SK-N-SH (cell line): ENCODE data around the gene EDN2. TPM values are rescaled to one million over a fixed set of nuclear protein-coding genes. Genes with fewer than 3 reads are reported as not detected.

Source experiments
- CTCF ChIA-PET: fragments of 300-600, 350-600 bp; formaldehyde crosslinking; extraction: SDS; loops from one replicate; lab custom pipeline; 2021; lab: Yijun Ruan, JAX
- POLR2A ChIA-PET: fragments of 350-600 bp; sonication (Branson Sonifier 250); formaldehyde crosslinking; extraction: SDS; loops from one replicate; lab custom pipeline; 2020; ENCODE audit warnings: antibody characterized with exemption, inconsistent platforms; lab: Yijun Ruan, JAX
- DNase-seq: peaks from one replicate; pipeline ENCODE4 v3.0.0; 2012
- H2AFZ ChIP-seq: fragments of 200-600 bp; sonication (generic); 2 replicates; pipeline ENCODE4 v1.8.1; 2016; ENCODE audit warnings: antibody characterized with exemption, mild to moderate bottlenecking, low read depth
- H3F3A ChIP-seq: fragments of 200-600 bp; sonication (generic); replicated peaks from 2 replicates; pipeline ENCODE3; 2016; ENCODE audit warnings: antibody characterized with exemption, mild to moderate bottlenecking; ENCODE audit not compliant: insufficient read depth
- H3K27ac ChIP-seq, 2 experiments: fragments of 200-500 bp in 1 of 2; fragments of 200-600 bp in 1 of 2; sonication (Bioruptor generic) in 1 of 2; sonication (generic), shearing (Covaris generic) in 1 of 2; 2 replicates each; pipeline versions ENCODE4 v1.5.1 to v1.6.1; 2014 to 2016; ENCODE audit warnings: low read depth in 2 of 2, inconsistent platforms in 1 of 2, low read length in 1 of 2, mild to moderate bottlenecking in 1 of 2, mixed read lengths in 1 of 2
- H3K27me3 ChIP-seq: fragments of 200-600 bp; sonication (generic), shearing (Covaris generic); 2 replicates; pipeline ENCODE4 v1.6.1; 2016; ENCODE audit warnings: mixed run types; ENCODE audit not compliant: insufficient read depth
- H3K36me3 ChIP-seq, 2 experiments: fragments of 200-500 bp in 1 of 2; fragments of 200-600 bp in 1 of 2; sonication (Bioruptor generic) in 1 of 2; sonication (generic) in 1 of 2; replicated peaks in 1 of 2; 2 replicates each; pipeline versions ENCODE3 to v1.5.1; 2014 to 2016; ENCODE audit warnings: low read length in 1 of 2, mild to moderate bottlenecking in 1 of 2; ENCODE audit not compliant: insufficient read depth in 2 of 2, control insufficient read depth in 1 of 2
- H3K4me1 ChIP-seq, 2 experiments: fragments of 200-500 bp in 1 of 2; fragments of 200-600 bp in 1 of 2; sonication (Bioruptor generic) in 1 of 2; sonication (generic), shearing (Covaris generic) in 1 of 2; 2 replicates each; pipeline versions ENCODE4 v1.5.1 to v1.6.1; 2014 to 2016; ENCODE audit warnings: low read depth in 1 of 2, low read length in 1 of 2, mixed run types in 1 of 2; ENCODE audit not compliant: insufficient read depth in 2 of 2, control insufficient read depth in 1 of 2
- H3K4me2 ChIP-seq: fragments of 200-600 bp; sonication (generic), shearing (Covaris generic); 2 replicates; pipeline ENCODE4 v1.6.1; 2017; ENCODE audit warnings: mixed run types
- H3K4me3 ChIP-seq, 2 experiments: fragments of 200-500 bp in 1 of 2; fragments of 200-600 bp in 1 of 2; sonication (Bioruptor generic) in 1 of 2; sonication (generic), shearing (Covaris generic) in 1 of 2; 2 replicates each; pipeline versions ENCODE4 v1.5.1 to v1.8.1; 2014 to 2016; ENCODE audit warnings: low read depth in 2 of 2, inconsistent platforms in 1 of 2, low read length in 1 of 2, mild to moderate bottlenecking in 1 of 2, mixed read lengths in 1 of 2, moderate library complexity in 1 of 2
- H3K79me2 ChIP-seq: fragments of 200-600 bp; sonication (generic); 2 replicates; pipeline ENCODE4 v1.8.1; 2017; ENCODE audit warnings: mild to moderate bottlenecking; ENCODE audit not compliant: insufficient read depth
- H3K9ac ChIP-seq: fragments of 200-600 bp; sonication (generic); 2 replicates; pipeline ENCODE4 v1.6.1; 2017; ENCODE audit warnings: mixed run types
- H3K9me2 ChIP-seq: fragments of 200-600 bp; sonication (generic); 2 replicates; pipeline ENCODE4 v1.6.1; 2017; ENCODE audit warnings: mixed run types
- H3K9me3 ChIP-seq: fragments of 200-600 bp; sonication (generic); 2 replicates; pipeline ENCODE4 v1.6.1; 2017; ENCODE audit warnings: mixed run types, mild to moderate bottlenecking, moderate library complexity
- H4K20me1 ChIP-seq: fragments of 200-600 bp; sonication (generic); 2 replicates; pipeline ENCODE4 v1.6.1; 2017; ENCODE audit warnings: mild to moderate bottlenecking, mixed run types; ENCODE audit not compliant: insufficient read depth
- ELF1 ChIP-seq: IDR thresholded peaks from 2 replicates; pipeline ENCODE4 v1.4.0; 2012
- EP300 ChIP-seq, 2 experiments: IDR thresholded peaks; 2 replicates each; pipeline versions ENCODE4 v1.4.0 to v1.6.1; 2012; ENCODE audit warnings: borderline replicate concordance in 1 of 2, low read depth in 1 of 2, low read length in 1 of 2
- EZH2phosphoT487 ChIP-seq: fragments of 200-600 bp; sonication (generic); IDR thresholded peaks from 2 replicates; pipeline ENCODE4 v1.6.1; 2017; ENCODE audit warnings: low read depth, mixed run types, mild to moderate bottlenecking, antibody characterized with exemption, moderate library complexity, borderline replicate concordance
- FOSL2 ChIP-seq: IDR thresholded peaks from 2 replicates; pipeline ENCODE4 v1.4.0; 2012; ENCODE audit warnings: low read depth, mild to moderate bottlenecking, moderate library complexity, borderline replicate concordance
- FOXM1 ChIP-seq: IDR thresholded peaks from 2 replicates; pipeline ENCODE4 v1.4.0; 2012; ENCODE audit warnings: low read depth, mild to moderate bottlenecking
- JUND ChIP-seq: IDR thresholded peaks from 2 replicates; pipeline ENCODE4 v1.4.0; 2012
- MAX ChIP-seq: IDR thresholded peaks from 2 replicates; pipeline ENCODE4 v1.4.0; 2012; ENCODE audit warnings: low read depth
- NRF1 ChIP-seq: IDR thresholded peaks from 2 replicates; pipeline ENCODE4 v1.6.1; 2012; ENCODE audit warnings: low read depth, mild to moderate bottlenecking, low read length
- PBX3 ChIP-seq: IDR thresholded peaks from 2 replicates; pipeline ENCODE4; 2012
- POLR2AphosphoS5 ChIP-seq: IDR thresholded peaks from 2 replicates; pipeline ENCODE4 v1.6.1; 2012; ENCODE audit warnings: low read depth, low read length
- RAD21 ChIP-seq: IDR thresholded peaks from 2 replicates; pipeline ENCODE4 v1.6.1; 2012; ENCODE audit warnings: mild to moderate bottlenecking, low read length
- RCOR1 ChIP-seq: fragments of 150-350 bp; IDR thresholded peaks from 2 replicates; pipeline ENCODE4 v1.6.1; 2017; ENCODE audit warnings: antibody characterized with exemption, low read length
- RFX5 ChIP-seq: IDR thresholded peaks from 2 replicates; pipeline ENCODE4 v1.6.1; 2012; ENCODE audit warnings: mild to moderate bottlenecking, improper control_type of control experiment, low read length
- RXRA ChIP-seq: IDR thresholded peaks from 2 replicates; pipeline ENCODE4 v1.4.0; 2012; ENCODE audit warnings: low read depth, mild to moderate bottlenecking, borderline replicate concordance
- SIN3A ChIP-seq: IDR thresholded peaks from 2 replicates; pipeline ENCODE4 v1.6.1; 2012; ENCODE audit warnings: low read depth, mild to moderate bottlenecking, low read length, moderate library complexity, borderline replicate concordance
- TAF1 ChIP-seq: IDR thresholded peaks from 2 replicates; pipeline ENCODE4 v1.6.1; 2012; ENCODE audit warnings: low read depth, mild to moderate bottlenecking, low read length, moderate library complexity, borderline replicate concordance
- TCF12 ChIP-seq: IDR thresholded peaks from 2 replicates; pipeline ENCODE4 v1.4.0; 2012
- USF1 ChIP-seq: IDR thresholded peaks from 2 replicates; pipeline ENCODE4 v1.4.0; 2012; ENCODE audit warnings: low read depth, borderline replicate concordance
- YY1 ChIP-seq: IDR thresholded peaks from 2 replicates; pipeline ENCODE4 v1.4.0; 2012; ENCODE audit warnings: low read depth, mild to moderate bottlenecking
- WGBS: methylation state at CpG from one replicate; pipeline ENCODE4 v1.1.6; 2017; ENCODE audit warnings: low lambda C conversion rate; 5-methylcytosine and 5-hydroxymethylcytosine counted together
- polyA plus RNA-seq, 3 experiments: library from polyadenylated mRNA; depleted of rRNA; stranded (reverse); fragments of >200 nt; gene quantifications; 2 replicates each; pipeline ENCODE4 v1.2.3, GENCODE V29; 2012
- TF ChIP-seq, protein P1 (sequence below): IDR thresholded peaks from 2 replicates; pipeline ENCODE4 v1.4.0; 2012; ENCODE audit warnings: low read depth, borderline replicate concordance
- TF ChIP-seq, protein P2 (sequence below): IDR thresholded peaks from 2 replicates; pipeline ENCODE4 v1.6.1; 2012; ENCODE audit warnings: mild to moderate bottlenecking, low read depth, low read length, moderate library complexity
- TF ChIP-seq, protein P3 (sequence below): fragments of 150-350 bp; IDR thresholded peaks from 2 replicates; pipeline ENCODE4 v1.6.1; 2016; ENCODE audit warnings: mild to moderate bottlenecking, low read depth, low read length
- TF ChIP-seq, protein P4 (sequence below): fragments of 200-600 bp; sonication (generic); IDR thresholded peaks from 2 replicates; pipeline ENCODE4 v1.6.1; 2017; ENCODE audit warnings: antibody characterized with exemption, mild to moderate bottlenecking, moderate library complexity

The EDN2 gene
- polyA plus RNA-seq, 1 of the 3 experiments (the other 2 are of a cell fraction), result 0.97 TPM

GRCh38 chr1:41503538-41504113 lies 19.1 kb upstream of the EDN2 start:
- H3K79me2 ChIP-seq, result no peaks in the 10 kb centered on the region
- no peaks in the 10 kb centered on the region for H3K27me3 ChIP-seq
- 55% methylated on average over 9 of the region's 11 CpGs for WGBS
- peak overlapping the region; percentile 30 to 98; a peak in 3 of 4 replicates for H3K27ac ChIP-seq
- ChIA-PET POLR2A (no interaction called here), CTCF (interaction anchor here (0.8 to 3.5 kb wide), 5 partner anchors 11 to 70 kb away, joined by 3 to 18 read pairs (median 5); partner anchors contain the start of gene EDN2)
- no peak overlapping the region for H2AFZ ChIP-seq
- H3K4me1 ChIP-seq, result peaks cover 16 to 90% of the 10 kb centered on the region in 2 experiments
- H4K20me1 ChIP-seq, result no peaks in the 10 kb centered on the region
- peak; percentile 83 for DNase-seq
- H3K9me2 ChIP-seq, result no peaks in the 10 kb centered on the region
- peaks cover 7% of the 10 kb centered on the region for H3F3A ChIP-seq
- no peak overlapping the region for H3K9ac ChIP-seq
- H3K4me3 ChIP-seq, result no peak overlapping the region
- H3K4me2 ChIP-seq, result no peak overlapping the region
- H3K9me3 ChIP-seq, result no peaks in the 10 kb centered on the region
- no peaks in the 10 kb centered on the region for H3K36me3 ChIP-seq
- no peak for TF ChIP-seq TAF1
- TF ChIP-seq USF1, result peak; percentile 79; the same call in 1 of the 2 replicates
- no peak for TF ChIP-seq MAX
- 0 out of 2 replicates have a peak, but pooled peaks have one; percentile 35 for TF ChIP-seq RCOR1
- no peak for TF ChIP-seq NRF1
- no peak for TF ChIP-seq SIN3A
- no peak for TF ChIP-seq EZH2phosphoT487
- TF ChIP-seq TCF12, result no peak
- no peak for TF ChIP-seq ELF1
- TF ChIP-seq, protein P1, sequence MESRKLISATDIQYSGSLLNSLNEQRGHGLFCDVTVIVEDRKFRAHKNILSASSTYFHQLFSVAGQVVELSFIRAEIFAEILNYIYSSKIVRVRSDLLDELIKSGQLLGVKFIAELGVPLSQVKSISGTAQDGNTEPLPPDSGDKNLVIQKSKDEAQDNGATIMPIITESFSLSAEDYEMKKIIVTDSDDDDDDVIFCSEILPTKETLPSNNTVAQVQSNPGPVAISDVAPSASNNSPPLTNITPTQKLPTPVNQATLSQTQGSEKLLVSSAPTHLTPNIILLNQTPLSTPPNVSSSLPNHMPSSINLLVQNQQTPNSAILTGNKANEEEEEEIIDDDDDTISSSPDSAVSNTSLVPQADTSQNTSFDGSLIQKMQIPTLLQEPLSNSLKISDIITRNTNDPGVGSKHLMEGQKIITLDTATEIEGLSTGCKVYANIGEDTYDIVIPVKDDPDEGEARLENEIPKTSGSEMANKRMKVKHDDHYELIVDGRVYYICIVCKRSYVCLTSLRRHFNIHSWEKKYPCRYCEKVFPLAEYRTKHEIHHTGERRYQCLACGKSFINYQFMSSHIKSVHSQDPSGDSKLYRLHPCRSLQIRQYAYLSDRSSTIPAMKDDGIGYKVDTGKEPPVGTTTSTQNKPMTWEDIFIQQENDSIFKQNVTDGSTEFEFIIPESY, result no peak
- TF ChIP-seq, protein P2, sequence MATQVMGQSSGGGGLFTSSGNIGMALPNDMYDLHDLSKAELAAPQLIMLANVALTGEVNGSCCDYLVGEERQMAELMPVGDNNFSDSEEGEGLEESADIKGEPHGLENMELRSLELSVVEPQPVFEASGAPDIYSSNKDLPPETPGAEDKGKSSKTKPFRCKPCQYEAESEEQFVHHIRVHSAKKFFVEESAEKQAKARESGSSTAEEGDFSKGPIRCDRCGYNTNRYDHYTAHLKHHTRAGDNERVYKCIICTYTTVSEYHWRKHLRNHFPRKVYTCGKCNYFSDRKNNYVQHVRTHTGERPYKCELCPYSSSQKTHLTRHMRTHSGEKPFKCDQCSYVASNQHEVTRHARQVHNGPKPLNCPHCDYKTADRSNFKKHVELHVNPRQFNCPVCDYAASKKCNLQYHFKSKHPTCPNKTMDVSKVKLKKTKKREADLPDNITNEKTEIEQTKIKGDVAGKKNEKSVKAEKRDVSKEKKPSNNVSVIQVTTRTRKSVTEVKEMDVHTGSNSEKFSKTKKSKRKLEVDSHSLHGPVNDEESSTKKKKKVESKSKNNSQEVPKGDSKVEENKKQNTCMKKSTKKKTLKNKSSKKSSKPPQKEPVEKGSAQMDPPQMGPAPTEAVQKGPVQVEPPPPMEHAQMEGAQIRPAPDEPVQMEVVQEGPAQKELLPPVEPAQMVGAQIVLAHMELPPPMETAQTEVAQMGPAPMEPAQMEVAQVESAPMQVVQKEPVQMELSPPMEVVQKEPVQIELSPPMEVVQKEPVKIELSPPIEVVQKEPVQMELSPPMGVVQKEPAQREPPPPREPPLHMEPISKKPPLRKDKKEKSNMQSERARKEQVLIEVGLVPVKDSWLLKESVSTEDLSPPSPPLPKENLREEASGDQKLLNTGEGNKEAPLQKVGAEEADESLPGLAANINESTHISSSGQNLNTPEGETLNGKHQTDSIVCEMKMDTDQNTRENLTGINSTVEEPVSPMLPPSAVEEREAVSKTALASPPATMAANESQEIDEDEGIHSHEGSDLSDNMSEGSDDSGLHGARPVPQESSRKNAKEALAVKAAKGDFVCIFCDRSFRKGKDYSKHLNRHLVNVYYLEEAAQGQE, result no peak
- TF ChIP-seq RFX5, result no peak
- TF ChIP-seq PBX3, result no peak; the same call in 1 of the 2 replicates
- TF ChIP-seq, protein P3, sequence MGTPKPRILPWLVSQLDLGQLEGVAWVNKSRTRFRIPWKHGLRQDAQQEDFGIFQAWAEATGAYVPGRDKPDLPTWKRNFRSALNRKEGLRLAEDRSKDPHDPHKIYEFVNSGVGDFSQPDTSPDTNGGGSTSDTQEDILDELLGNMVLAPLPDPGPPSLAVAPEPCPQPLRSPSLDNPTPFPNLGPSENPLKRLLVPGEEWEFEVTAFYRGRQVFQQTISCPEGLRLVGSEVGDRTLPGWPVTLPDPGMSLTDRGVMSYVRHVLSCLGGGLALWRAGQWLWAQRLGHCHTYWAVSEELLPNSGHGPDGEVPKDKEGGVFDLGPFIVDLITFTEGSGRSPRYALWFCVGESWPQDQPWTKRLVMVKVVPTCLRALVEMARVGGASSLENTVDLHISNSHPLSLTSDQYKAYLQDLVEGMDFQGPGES, result no peak
- TF ChIP-seq RAD21, result peak; percentile 50
- TF ChIP-seq, protein P4, sequence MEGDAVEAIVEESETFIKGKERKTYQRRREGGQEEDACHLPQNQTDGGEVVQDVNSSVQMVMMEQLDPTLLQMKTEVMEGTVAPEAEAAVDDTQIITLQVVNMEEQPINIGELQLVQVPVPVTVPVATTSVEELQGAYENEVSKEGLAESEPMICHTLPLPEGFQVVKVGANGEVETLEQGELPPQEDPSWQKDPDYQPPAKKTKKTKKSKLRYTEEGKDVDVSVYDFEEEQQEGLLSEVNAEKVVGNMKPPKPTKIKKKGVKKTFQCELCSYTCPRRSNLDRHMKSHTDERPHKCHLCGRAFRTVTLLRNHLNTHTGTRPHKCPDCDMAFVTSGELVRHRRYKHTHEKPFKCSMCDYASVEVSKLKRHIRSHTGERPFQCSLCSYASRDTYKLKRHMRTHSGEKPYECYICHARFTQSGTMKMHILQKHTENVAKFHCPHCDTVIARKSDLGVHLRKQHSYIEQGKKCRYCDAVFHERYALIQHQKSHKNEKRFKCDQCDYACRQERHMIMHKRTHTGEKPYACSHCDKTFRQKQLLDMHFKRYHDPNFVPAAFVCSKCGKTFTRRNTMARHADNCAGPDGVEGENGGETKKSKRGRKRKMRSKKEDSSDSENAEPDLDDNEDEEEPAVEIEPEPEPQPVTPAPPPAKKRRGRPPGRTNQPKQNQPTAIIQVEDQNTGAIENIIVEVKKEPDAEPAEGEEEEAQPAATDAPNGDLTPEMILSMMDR, result peak; percentile 36
- 0 out of 4 replicates have a peak, but pooled peaks of 1 of the 2 experiments have one; percentile 47 for TF ChIP-seq EP300 (IDR thresholded peaks at IDR 0.05; ENCODE audit: borderline replicate concordance in 1 of 2, low read depth in 1 of 2, low read length in 1 of 2)
- no peak for TF ChIP-seq JUND
- TF ChIP-seq POLR2AphosphoS5, result no peak
- no peak for TF ChIP-seq RXRA
- no peak for TF ChIP-seq YY1
- TF ChIP-seq FOSL2, result no peak
- no peak for TF ChIP-seq FOXM1
